Purkinje cell (primary cell): ENCODE results near the gene APP. TPM values are rescaled to one million over a fixed set of nuclear protein-coding genes. Genes with fewer than 3 reads are reported as not detected.

Source experiments
- polyA plus RNA-seq: library from polyadenylated mRNA; unstranded; fragments of >200 nt; fragmentation: Nextera tagmentation; gene quantifications from 2 replicates; pipeline ENCODE4 v1.2.1, GENCODE V29; 2014

Gene APP
- 65.2 and 65.8 TPM in 2 replicates for polyA plus RNA-seq

GRCh38 chr21:26170471-26171257, at the start of gene APP:
Gene APP (minus strand): TSS chr21:26170770. CDS start chr21:26170620, 150 bp downstream.

